LNCAP (cell line): Measurements from ENCODE around the gene ENDOD1.

ENCODE experiments used
- TF ChIP-seq, protein P1 (sequence below): fragments of 450-650 bp; IDR thresholded peaks from 2 replicates; pipeline ENCODE4 v1.5.1; 2017; ENCODE audit warnings: mild to moderate bottlenecking

ENDOD1 gene

DNA sequence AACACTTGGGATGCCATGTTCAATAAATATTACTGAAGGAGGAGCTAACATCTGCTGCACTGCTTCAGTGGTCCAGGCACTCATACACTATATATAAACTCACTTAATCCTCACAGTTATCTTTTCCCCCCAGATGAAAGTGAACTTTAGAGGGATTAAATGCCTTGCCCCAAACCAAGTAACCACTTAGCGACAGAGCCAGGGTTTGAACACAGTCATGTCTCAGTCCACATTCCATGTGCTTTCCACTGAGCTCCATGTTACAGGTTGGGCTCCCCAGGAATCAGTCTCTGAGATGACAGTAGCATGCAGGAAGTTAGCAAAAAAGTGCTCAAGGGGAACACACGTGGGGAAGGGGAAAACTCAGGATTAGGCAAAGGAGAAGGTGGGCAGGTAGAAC, 59.3 kb downstream of the ENDOD1 start:
- TF ChIP-seq, protein P1, sequence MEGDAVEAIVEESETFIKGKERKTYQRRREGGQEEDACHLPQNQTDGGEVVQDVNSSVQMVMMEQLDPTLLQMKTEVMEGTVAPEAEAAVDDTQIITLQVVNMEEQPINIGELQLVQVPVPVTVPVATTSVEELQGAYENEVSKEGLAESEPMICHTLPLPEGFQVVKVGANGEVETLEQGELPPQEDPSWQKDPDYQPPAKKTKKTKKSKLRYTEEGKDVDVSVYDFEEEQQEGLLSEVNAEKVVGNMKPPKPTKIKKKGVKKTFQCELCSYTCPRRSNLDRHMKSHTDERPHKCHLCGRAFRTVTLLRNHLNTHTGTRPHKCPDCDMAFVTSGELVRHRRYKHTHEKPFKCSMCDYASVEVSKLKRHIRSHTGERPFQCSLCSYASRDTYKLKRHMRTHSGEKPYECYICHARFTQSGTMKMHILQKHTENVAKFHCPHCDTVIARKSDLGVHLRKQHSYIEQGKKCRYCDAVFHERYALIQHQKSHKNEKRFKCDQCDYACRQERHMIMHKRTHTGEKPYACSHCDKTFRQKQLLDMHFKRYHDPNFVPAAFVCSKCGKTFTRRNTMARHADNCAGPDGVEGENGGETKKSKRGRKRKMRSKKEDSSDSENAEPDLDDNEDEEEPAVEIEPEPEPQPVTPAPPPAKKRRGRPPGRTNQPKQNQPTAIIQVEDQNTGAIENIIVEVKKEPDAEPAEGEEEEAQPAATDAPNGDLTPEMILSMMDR, result no peak

DNA sequence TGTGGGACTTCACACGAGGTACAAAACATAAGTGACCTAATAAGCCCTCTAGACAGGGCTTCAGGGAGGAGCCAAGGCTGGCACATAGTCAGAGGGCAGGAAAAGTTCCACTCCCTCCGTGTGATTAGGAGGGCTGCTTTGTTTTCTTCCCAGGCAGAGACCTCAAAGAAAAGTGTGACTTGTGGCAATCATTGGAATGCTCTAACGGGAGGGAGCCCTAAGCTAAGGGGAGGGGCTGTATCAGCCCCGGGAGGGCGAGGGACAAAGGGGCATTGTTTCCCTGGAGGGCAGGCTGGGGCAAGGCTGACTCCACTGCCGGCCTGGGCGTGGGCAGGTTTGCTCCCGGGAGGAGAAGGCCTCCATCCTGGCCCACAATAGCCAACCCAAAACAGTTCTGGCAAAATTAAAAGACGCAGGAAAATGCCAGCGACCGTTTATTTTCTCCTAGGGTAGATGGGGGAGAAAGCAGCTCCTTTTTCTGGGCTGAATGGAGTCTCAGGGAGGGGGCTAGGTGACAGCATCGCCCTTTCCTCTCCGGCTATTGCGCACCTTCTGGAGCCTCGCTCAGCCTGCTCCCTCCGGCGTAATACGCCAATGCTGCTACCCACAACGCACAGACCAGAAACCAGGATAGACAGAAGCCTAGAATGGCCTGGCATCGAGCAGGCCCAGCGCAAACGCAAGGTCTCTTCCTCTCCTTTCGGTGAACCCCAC, 60.2 kb downstream of the ENDOD1 start:
- TF ChIP-seq, protein P1, result no peak

DNA sequence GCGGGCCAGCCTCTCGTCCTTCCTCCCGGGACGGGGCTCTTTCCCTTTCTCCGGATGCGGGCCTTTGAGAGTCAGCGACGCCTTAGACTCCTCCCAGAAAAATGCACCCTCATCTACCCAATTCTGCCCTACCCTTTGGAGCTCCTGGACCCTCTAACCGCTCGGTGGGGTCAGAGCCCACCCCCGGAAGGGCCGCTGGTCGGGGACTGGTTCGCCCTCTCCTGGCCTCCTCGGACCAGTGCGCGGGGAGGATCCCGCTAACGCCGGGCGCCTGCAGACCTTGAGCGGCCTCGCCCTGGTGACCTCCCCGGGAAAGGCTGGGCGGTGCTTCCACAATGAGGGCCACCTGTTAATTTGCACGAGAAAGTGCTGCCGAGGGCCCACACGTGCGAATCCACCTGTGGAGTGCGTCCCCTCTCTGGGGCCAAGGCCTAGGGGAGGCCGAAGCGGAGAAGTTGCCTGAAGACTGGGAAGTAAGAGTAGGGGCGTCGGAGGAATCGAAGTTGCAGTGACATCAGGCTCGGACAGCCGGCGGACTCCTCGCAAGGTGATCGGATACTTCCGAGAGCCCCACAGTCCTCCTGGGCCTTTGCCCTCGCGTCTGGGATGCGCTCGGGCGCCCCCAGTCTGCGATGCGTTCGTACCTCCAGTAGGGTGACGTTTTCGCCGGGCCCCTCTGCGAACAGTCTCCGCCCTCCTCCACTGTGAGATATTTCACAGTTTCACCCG, 61.5 kb downstream of the ENDOD1 start:
- TF ChIP-seq, protein P1, result peak; percentile 72

DNA sequence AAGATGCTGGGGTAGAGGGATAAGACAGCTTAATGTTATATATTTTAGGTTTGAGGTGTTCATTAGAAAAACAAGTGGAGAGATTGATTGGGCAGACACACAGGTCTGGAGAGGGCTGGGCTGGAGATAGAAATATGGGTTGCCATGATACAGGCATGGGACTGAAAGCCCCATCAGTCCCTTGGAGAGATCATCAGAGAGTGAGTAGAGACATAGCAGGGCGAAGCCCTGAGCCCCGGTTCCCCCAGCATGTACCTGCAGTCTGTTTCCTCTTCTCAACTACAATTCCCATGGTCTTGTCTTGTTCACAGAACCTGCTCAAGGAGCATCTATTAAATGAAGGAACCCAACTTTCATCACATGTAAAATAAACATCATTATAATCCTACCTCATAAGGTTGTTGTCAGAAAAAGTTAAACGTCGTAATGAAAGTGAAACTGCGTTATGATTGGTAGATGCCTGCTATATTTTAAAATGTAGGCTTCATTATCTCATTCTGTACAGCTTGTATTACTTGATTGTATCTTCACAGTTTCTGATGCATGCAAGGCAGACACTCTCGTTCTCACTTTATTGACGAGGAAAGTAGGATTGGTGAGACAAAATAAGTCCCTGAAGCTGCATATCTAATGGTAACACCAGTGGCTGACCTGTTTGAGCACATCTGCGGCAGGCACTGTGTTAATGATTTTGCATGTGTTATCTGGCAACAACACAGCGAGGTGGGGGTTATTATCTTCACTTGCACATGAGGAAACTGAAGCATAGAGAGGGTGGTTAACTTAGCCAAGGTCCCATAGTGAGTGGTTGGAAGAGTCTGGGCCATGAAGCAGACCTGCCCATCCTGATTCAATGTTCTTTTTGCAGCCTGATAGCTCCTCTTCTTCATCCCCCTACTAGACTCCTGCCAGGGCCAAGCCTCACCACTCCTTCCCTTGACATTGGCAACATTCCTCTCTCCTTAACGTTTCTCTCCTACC, 63.5 kb downstream of the ENDOD1 start:
- TF ChIP-seq, protein P1, result no peak

GRCh38 chr11:95153857-95154246, 64.2 kb downstream of the ENDOD1 start:
- TF ChIP-seq, protein P1, result no peak

DNA sequence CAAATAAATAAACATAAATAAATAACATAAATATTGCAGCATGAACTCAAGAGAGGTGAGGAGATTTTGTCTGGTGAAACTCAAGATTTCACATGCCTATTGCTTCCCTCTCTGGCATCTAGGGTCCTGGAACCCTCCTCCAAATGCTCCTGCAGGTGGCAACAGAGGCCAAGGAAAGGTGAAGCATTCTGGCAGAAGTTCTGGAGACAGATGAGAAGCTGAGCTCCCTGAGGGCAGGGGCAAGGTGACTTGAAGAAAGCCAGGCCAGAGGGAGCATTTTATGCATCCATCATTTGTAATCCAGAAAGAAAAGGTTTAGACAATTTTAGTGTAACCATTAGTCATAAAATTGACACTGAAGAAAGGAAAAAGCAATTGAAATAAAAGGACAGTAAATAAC, 64.9 kb downstream of the ENDOD1 start:
- TF ChIP-seq, protein P1, result peak; percentile 75

DNA sequence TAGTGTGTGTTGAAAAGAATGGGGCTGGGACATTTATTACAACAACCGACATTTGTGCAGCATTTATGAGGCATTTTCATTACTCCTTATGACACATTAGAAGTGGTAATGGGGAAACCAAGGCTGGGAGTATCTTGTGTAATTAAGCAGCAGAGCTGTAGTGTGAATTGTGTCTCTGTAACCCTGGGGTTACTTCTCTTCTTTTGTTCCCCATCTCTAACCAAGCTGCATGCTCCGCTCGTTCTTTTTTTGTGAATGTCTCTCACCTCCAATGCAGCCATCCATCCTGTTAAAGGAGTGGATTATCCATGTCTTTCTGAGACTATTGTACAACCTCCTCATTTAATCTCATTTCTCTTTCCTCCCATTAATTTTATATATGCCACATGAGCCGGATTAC, 65.7 kb downstream of the ENDOD1 start:
- TF ChIP-seq, protein P1, result no peak
